Adrenal gland (tissue), 5 donors: ENCODE data around the gene IFITM5.

Experiments used
- CTCF ChIP-seq, 6 experiments: fragments of 450-650 bp in 4 of 6; fragments of 200-600 bp in 2 of 6; sonication (generic) in 1 of 6; IDR thresholded peaks; 1 replicate in 5 of 6; 2 replicates in 1 of 6; pipeline versions ENCODE4 v1.5.1 to v1.8.0; 2016 to 2021; ENCODE audit warnings: antibody characterized with exemption in 6 of 6, mild to moderate bottlenecking in 2 of 6, moderate library complexity in 1 of 6
- POLR2A ChIP-seq, 2 donors: fragments of 450-650 bp; IDR thresholded peaks; one replicate each; pipeline ENCODE4 v1.6.1; 2017; ENCODE audit warnings: antibody characterized with exemption in 2 of 2, mild to moderate bottlenecking in 2 of 2, moderate library complexity in 1 of 2
- donor health status: DM: no; HTN: no; CAD: no.

DNA sequence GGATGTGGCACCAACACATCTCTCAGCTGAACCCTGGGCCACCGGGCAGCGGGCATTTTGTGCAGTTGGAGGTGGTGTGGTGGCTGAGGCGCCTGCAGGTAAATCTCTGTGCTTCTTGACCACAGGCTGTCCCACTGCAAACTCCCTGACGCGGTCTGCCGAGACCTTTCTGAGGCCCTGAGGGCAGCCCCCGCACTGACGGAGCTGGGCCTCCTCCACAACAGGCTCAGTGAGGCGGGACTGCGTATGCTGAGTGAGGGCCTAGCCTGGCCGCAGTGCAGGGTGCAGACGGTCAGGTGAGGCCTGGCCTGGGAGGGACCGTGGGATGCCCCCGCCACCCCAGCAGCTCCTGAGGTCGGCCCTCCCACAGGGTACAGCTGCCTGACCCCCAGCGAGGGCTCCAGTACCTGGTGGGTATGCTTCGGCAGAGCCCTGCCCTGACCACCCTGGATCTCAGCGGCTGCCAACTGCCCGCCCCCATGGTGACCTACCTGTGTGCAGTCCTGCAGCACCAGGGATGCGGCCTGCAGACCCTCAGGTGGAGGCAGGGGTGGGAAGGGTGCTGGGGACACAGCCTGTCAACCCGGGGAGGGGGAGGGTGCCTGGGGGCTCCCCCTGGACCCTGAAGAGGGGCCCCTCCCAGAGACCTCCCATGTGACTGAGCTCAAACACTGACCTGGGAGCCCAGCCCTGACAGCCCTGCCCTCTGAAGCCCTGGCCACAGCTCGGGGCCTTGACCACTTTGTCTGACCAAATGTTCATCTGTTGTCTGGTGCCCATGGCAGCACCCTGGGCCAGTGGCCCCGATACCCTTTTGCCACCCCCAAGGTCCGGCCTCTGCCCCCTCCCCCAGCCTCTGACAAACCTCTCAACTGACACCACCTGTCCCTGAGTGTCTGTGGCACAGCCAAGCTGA is 15.0 kb downstream of the IFITM5 start:
- TF ChIP-seq POLR2A (IDR thresholded peaks at IDR 0.05) = no peak
- TF ChIP-seq CTCF (IDR thresholded peaks at IDR 0.05) = no peak
